HCT116 (cell line): ENCODE results near the gene KATNIP. TPM values are rescaled to one million over a fixed set of nuclear protein-coding genes. Genes with fewer than 3 reads are reported as not detected.

Source experiments
- ATAC-seq: fragments of 200-7000 bp; cut with Tn5 transposase; 2 replicates; pipeline ENCODE4 v1.9.1; 2020; ENCODE audit warnings: mild to moderate bottlenecking, moderate library complexity
- BruUV-seq: library from RNA; stranded (reverse); fragments of 400-500 nt; replicated peaks from 2 replicates; lab custom pipeline; 2021; lab: Mats Ljungman, UMichigan
- CTCF ChIA-PET: fragments of 300-600 bp; sonication (Branson Sonifier 250); formaldehyde crosslinking; loops from one replicate; lab custom pipeline; 2021; ENCODE audit warnings: antibody characterized with exemption; lab: Charles Lee
- POLR2A ChIA-PET: fragments of 300-600, 350-600 bp; sonication (Branson Sonifier 250); formaldehyde crosslinking; loops from one replicate; lab custom pipeline; 2021; ENCODE audit warnings: antibody characterized with exemption; lab: Charles Lee
- RAD21 ChIA-PET, 2 experiments: fragments of 300-600 bp; sonication (Branson Sonifier 250); formaldehyde crosslinking; loops; one replicate each; lab custom pipeline; 2023; ENCODE audit warnings: low total read pairs in 2 of 2; ENCODE audit not compliant: uncharacterized antibody in 2 of 2, unreplicated experiment in 2 of 2, low non-redundant PET in 1 of 2; lab: Charles Lee
- DNase-seq: peaks from one replicate; pipeline ENCODE4 v3.0.0-alpha.2; 2010; ENCODE audit warnings: low read depth, low spot score
- H2AFZ ChIP-seq: fragments of 200-600 bp; shearing (Covaris generic), sonication (generic); 2 replicates; pipeline ENCODE4 v1.6.1; 2017; ENCODE audit warnings: low read depth, mixed run types, mixed read lengths, antibody characterized with exemption, low read length; ENCODE audit not compliant: poor library complexity, severe bottlenecking
- H3K27ac ChIP-seq: 2 replicates; pipeline ENCODE4 v1.5.1; 2012; ENCODE audit warnings: low read depth, low read length
- H3K27me3 ChIP-seq: fragments of 200-600 bp; sonication (generic); 2 replicates; pipeline ENCODE4 v1.6.1; 2016; ENCODE audit warnings: mixed run types, low read length, mixed read lengths; ENCODE audit not compliant: insufficient read depth
- H3K36me3 ChIP-seq, 2 experiments: fragments of 200-500 bp in 1 of 2; fragments of 200-600 bp in 1 of 2; sonication (Bioruptor generic) in 1 of 2; sonication (generic) in 1 of 2; 2 replicates each; pipeline versions ENCODE4 v1.5.1 to v1.6.1; 2014 to 2016; ENCODE audit warnings: low read length in 2 of 2, inconsistent platforms in 1 of 2, mixed read lengths in 1 of 2, mixed run types in 1 of 2; ENCODE audit not compliant: insufficient read depth in 2 of 2, control insufficient read depth in 1 of 2
- H3K4me1 ChIP-seq, 2 experiments: fragments of 200-600 bp in 1 of 2; sonication (generic) in 1 of 2; 2 replicates each; pipeline versions ENCODE4 v1.5.1 to v1.6.1; 2012 to 2017; ENCODE audit warnings: low read length in 2 of 2, inconsistent platforms in 1 of 2, mild to moderate bottlenecking in 1 of 2, mixed read lengths in 1 of 2, mixed run types in 1 of 2, moderate library complexity in 1 of 2; ENCODE audit not compliant: insufficient read depth in 2 of 2, control insufficient read depth in 1 of 2
- H3K4me2 ChIP-seq: fragments of 200-600 bp; sonication (generic); 2 replicates; pipeline ENCODE4 v1.6.1; 2017; ENCODE audit warnings: mixed run types, low read length, mixed read lengths
- H3K4me3 ChIP-seq, 2 experiments: fragments of 200-600 bp in 1 of 2; sonication (generic) in 1 of 2; replicated peaks in 1 of 2; 2 replicates each; pipeline ENCODE4 v1.5.1; 2011 to 2016; ENCODE audit warnings: low read length in 2 of 2, control low read depth in 1 of 2, low read depth in 1 of 2, mild to moderate bottlenecking in 1 of 2, mixed read lengths in 1 of 2, mixed run types in 1 of 2
- H3K79me2 ChIP-seq: fragments of 200-600 bp; sonication (generic); 2 replicates; pipeline ENCODE4 v1.6.1; 2017; ENCODE audit warnings: mild to moderate bottlenecking, mixed run types, low read length, moderate library complexity, mixed read lengths; ENCODE audit not compliant: insufficient read depth
- H3K9ac ChIP-seq: fragments of 200-600 bp; sonication (generic); 2 replicates; pipeline ENCODE4 v1.6.1; 2016; ENCODE audit warnings: low read length, mixed read lengths
- H3K9me2 ChIP-seq: fragments of 200-600 bp; sonication (generic), shearing (Covaris generic); 2 replicates; pipeline ENCODE4 v1.6.1; 2017; ENCODE audit warnings: mixed run types, mild to moderate bottlenecking, moderate library complexity; ENCODE audit not compliant: insufficient read depth
- H3K9me3 ChIP-seq, 2 experiments: fragments of 200-500 bp in 1 of 2; fragments of 200-600 bp in 1 of 2; sonication (Bioruptor generic) in 1 of 2; sonication (generic) in 1 of 2; 2 replicates each; pipeline ENCODE4 v1.6.1; 2014 to 2017; ENCODE audit warnings: low read length in 2 of 2, mixed read lengths in 2 of 2, inconsistent platforms in 1 of 2, low read depth in 1 of 2, mild to moderate bottlenecking in 1 of 2, mixed run types in 1 of 2, moderate library complexity in 1 of 2; ENCODE audit not compliant: control insufficient read depth in 1 of 2, insufficient read depth in 1 of 2
- H4K20me1 ChIP-seq: fragments of 200-600 bp; sonication (generic), shearing (Covaris generic); 2 replicates; pipeline ENCODE4 v1.6.1; 2017; ENCODE audit warnings: mixed run types, mild to moderate bottlenecking, moderate library complexity; ENCODE audit not compliant: insufficient read depth
- EGR1 ChIP-seq: IDR thresholded peaks from 2 replicates; pipeline ENCODE4 v1.6.1; 2012; ENCODE audit warnings: low read depth
- ELF1 ChIP-seq: IDR thresholded peaks from 2 replicates; pipeline ENCODE4 v1.6.1; 2012; ENCODE audit warnings: low read depth, borderline replicate concordance
- EZH2 ChIP-seq: fragments of 200-600 bp; sonication (generic); IDR thresholded peaks from 2 replicates; pipeline ENCODE4 v1.6.1; 2017; ENCODE audit warnings: antibody characterized with exemption, mixed run types
- EZH2phosphoT487 ChIP-seq: fragments of 200-600 bp; IDR thresholded peaks from 2 replicates; pipeline ENCODE4 v1.6.1; 2018; ENCODE audit warnings: antibody characterized with exemption, borderline replicate concordance
- FOSL1 ChIP-seq: IDR thresholded peaks from 2 replicates; pipeline ENCODE4 v1.6.1; 2012; ENCODE audit warnings: low read depth
- JUND ChIP-seq: IDR thresholded peaks from 2 replicates; pipeline ENCODE4 v1.6.1; 2012
- MAX ChIP-seq: IDR thresholded peaks from 2 replicates; pipeline ENCODE4 v1.6.1; 2012
- POLR2A ChIP-seq: IDR thresholded peaks from 2 replicates; pipeline ENCODE4 v1.7.0; 2011; ENCODE audit warnings: borderline replicate concordance; ENCODE audit not compliant: insufficient read depth, insufficient read length; ENCODE audit errors: extremely low read depth
- POLR2AphosphoS5 ChIP-seq: IDR thresholded peaks from 2 replicates; pipeline ENCODE4 v1.6.1; 2011; ENCODE audit warnings: mild to moderate bottlenecking, low read depth, low read length, moderate library complexity
- RAD21 ChIP-seq: IDR thresholded peaks from 2 replicates; pipeline ENCODE4 v1.6.1; 2012; ENCODE audit warnings: low read depth, mild to moderate bottlenecking
- REST ChIP-seq: IDR thresholded peaks from 2 replicates; pipeline ENCODE4 v1.6.1; 2012; ENCODE audit warnings: low read depth
- SIN3A ChIP-seq: IDR thresholded peaks from 2 replicates; pipeline ENCODE4 v1.6.1; 2012; ENCODE audit warnings: low read depth
- SP1 ChIP-seq: IDR thresholded peaks from 2 replicates; pipeline ENCODE4 v1.6.1; 2012; ENCODE audit warnings: low read depth
- YY1 ChIP-seq: IDR thresholded peaks from 2 replicates; pipeline ENCODE4 v1.6.1; 2011; ENCODE audit warnings: low read length, low read depth, moderate library complexity, mild to moderate bottlenecking; ENCODE audit not compliant: insufficient replicate concordance; ENCODE audit errors: extremely low read depth
- ZBTB33 ChIP-seq: IDR thresholded peaks from 2 replicates; pipeline ENCODE4 v1.6.1; 2011; ENCODE audit warnings: mild to moderate bottlenecking, low read length, moderate library complexity; ENCODE audit not compliant: insufficient replicate concordance; ENCODE audit errors: extremely low read depth
- intact Hi-C: fragments of 100-400 bp; cut with micrococcal nuclease; formaldehyde crosslinking; loops from 2 replicates; pipeline ENCODE4 v1.10.0; 2022
- total RNA-seq: library from RNA; stranded (reverse); gene quantifications from one replicate; pipeline ENCODE4 v1.2.1, GENCODE V29; 2021; ENCODE audit not compliant: unreplicated experiment

Gene KATNIP
- total RNA-seq, 1 experiment from 2014 or later = 23.8 TPM

- TF ChIP-seq ELF1 (no peak), EGR1 (no peak), JUND (no peak), MAX (no peak), FOSL1 (no peak)
Measured at GRCh38 chr16:27576729-27577128, 26.8 kb downstream of the KATNIP start (continued).

GRCh38 chr16:27579087-27579980 is 29.4 kb downstream of the KATNIP start:
- H3K27ac ChIP-seq = peak overlapping the region; percentile 64
- peaks cover 29 to 30% of the 10 kb centered on the region in 2 experiments for H3K4me1 ChIP-seq
- H3K79me2 ChIP-seq = no peaks in the 10 kb centered on the region
- H3K4me3 ChIP-seq = peak overlapping the region in 1 of 2 experiments; percentile 39; a peak in 2 of 4 replicates
- ChIA-PET RAD21 (interaction anchor here in 1 of 2 experiments (0.5 kb wide), 1 partner anchor 28 kb away, joined by 3 read pairs; no protein-coding TSS in a partner anchor), CTCF (interaction anchor here (1.0 kb wide), 1 partner anchor 8 kb away, joined by 4 read pairs; no protein-coding TSS in a partner anchor), POLR2A (no interaction called here)
- H3K9me3 ChIP-seq = no peaks in the 10 kb centered on the region
- no peak for DNase-seq
- H3K9me2 ChIP-seq = no peaks in the 10 kb centered on the region
- peak overlapping the region; percentile 67 for H3K4me2 ChIP-seq
- no peaks in the 10 kb centered on the region for H4K20me1 ChIP-seq
- intact Hi-C loops = no loop called here
- no peaks in the 10 kb centered on the region for H3K27me3 ChIP-seq
- no peak overlapping the region for H2AFZ ChIP-seq
- no peaks in the 10 kb centered on the region for H3K36me3 ChIP-seq
- peak overlapping the region; percentile 21 for H3K9ac ChIP-seq
- ATAC-seq = peak; percentile 43
- no TSS peak for BruUV-seq
- TF ChIP-seq POLR2A (no peak), RAD21 (no peak), MAX (no peak), EZH2phosphoT487 (no peak), YY1 (no peak), SIN3A (no peak), EZH2 (no peak), SP1 (no peak), FOSL1 (no peak), ZBTB33 (no peak), POLR2AphosphoS5 (no peak), ELF1 (no peak), REST (no peak)
